ENCODE measurements around the gene G2E3. TPM values are rescaled to one million over a fixed set of nuclear protein-coding genes. Genes with fewer than 3 reads are reported as not detected.

The G2E3 gene
- total RNA-seq, 4 donors from 2014 or later, result 7.5 to 10.5 (median 9.9) TPM

DNA sequence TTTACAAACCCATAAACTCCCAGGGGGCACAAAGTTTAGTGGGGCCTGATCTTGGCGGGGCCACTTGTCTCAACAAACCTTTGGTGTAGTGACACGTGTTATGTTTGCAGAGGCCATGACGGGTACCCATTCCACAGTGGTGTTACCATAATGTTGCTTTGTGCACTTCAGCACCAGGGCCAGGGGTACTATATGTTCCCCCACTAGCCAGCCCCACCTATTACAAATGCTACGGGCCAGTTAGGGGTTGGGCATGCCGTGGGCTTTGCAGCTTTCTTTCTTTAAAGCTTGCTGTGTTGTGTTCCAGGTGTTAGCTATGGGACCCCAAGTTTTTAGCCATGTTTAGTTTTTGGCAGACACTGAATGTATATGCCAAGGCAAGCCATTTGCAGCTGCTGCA is 30.8 kb upstream of the G2E3 start:
- intact Hi-C loops (cut with DNase I; ENCODE audit: low total_unique reads), result no loop called here

DNA sequence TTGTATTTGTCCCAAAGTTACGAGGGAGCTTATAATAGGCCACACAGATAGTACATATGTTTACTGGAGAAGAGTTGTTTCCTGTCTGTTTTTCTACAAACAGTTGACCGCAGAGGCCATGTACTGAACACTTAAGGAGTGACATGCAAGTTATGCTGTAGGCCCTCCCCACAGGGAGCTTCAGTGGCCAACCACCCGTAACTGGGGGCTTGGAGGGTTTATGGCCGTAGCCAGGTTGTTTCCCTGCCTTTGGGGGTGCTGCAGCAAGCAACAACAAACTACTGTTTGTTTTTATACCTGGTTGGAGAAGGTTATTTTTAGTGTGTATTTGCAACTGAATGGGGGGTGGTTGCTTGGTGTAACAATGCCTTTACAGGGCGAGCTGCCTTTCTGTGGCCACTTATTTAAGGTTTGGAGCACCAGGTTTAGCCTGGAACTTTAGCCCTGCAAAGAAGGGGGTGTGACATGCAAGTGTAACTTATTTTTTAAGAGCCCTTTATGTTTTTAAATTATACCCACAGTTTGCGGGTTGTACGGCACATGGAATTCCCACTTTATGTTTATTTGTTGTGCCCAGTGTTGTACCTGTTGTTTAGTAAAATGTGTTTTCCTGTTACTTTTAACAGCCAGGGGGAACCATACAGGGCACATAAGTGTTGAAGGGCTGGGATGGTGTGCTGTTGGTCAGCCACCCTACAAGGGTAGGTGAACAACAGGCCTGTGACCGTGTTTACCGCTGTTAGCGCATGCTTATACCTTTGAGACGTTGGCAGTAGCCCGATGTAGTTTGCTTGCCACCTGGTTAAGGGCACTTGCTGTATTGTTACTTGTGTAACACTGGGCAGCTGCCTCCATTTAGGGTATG is 29.9 kb upstream of the G2E3 start:
- Histone ChIP-seq H3K4me3 (no peak overlapping the region), H3K27me3 (no peaks in the 10 kb centered on the region), H3K36me3 (no peaks in the 10 kb centered on the region), H3K27ac (no peak overlapping the region), H3K4me1 (peaks cover 0 to 7% (median 0%) of the 10 kb centered on the region in 4 donors), H3K9me3 (no peaks in the 10 kb centered on the region)
- intact Hi-C loops (cut with DNase I; ENCODE audit: low total_unique reads) (no loop called here), in situ Hi-C loops (cut with MboI; ENCODE audit: low pct_ligation_motif_present in 1 of 4, low pct_unique_long_range_greater_than_20kb in 1 of 4, low sequenced_read_pairs in 3 of 4) (no loop called here)
- WGBS, 2 donors (ENCODE audit: low coverage in 1 of 2), result 88 to 93% methylated on average over 2 to 12 of the region's 12 CpGs
- no peak for DNase-seq
- no peak for TF ChIP-seq POLR2AphosphoS5 (IDR thresholded peaks at IDR 0.05)
- TF ChIP-seq POLR2A (IDR thresholded peaks at IDR 0.05), result no peak
- no peak for TF ChIP-seq EP300 (IDR thresholded peaks at IDR 0.05; ENCODE audit: low read depth)
- TF ChIP-seq, protein P1, sequence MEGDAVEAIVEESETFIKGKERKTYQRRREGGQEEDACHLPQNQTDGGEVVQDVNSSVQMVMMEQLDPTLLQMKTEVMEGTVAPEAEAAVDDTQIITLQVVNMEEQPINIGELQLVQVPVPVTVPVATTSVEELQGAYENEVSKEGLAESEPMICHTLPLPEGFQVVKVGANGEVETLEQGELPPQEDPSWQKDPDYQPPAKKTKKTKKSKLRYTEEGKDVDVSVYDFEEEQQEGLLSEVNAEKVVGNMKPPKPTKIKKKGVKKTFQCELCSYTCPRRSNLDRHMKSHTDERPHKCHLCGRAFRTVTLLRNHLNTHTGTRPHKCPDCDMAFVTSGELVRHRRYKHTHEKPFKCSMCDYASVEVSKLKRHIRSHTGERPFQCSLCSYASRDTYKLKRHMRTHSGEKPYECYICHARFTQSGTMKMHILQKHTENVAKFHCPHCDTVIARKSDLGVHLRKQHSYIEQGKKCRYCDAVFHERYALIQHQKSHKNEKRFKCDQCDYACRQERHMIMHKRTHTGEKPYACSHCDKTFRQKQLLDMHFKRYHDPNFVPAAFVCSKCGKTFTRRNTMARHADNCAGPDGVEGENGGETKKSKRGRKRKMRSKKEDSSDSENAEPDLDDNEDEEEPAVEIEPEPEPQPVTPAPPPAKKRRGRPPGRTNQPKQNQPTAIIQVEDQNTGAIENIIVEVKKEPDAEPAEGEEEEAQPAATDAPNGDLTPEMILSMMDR (IDR thresholded peaks at IDR 0.05), result no peak

More for the DNA sequence above, 30.8 kb upstream of the G2E3 start:
- Histone ChIP-seq H3K4me3 (no peak overlapping the region), H3K27me3 (no peaks in the 10 kb centered on the region), H3K36me3 (no peaks in the 10 kb centered on the region), H3K9me3 (no peaks in the 10 kb centered on the region), H3K4me1 (peaks cover 0 to 7% (median 0%) of the 10 kb centered on the region in 4 donors), H3K27ac (no peak overlapping the region)
- WGBS, 2 donors (ENCODE audit: low coverage in 1 of 2), result 85% methylated on average over 5 of the region's 5 CpGs; no CpG with 5 or more reads in 1 of the 2 donors
- in situ Hi-C loops (cut with MboI; ENCODE audit: low pct_ligation_motif_present in 1 of 4, low pct_unique_long_range_greater_than_20kb in 1 of 4, low sequenced_read_pairs in 3 of 4), result no loop called here
- no peak for TF ChIP-seq EP300 (IDR thresholded peaks at IDR 0.05; ENCODE audit: low read depth)
- no peak for TF ChIP-seq POLR2A (IDR thresholded peaks at IDR 0.05)
- TF ChIP-seq, protein P1 (IDR thresholded peaks at IDR 0.05), result no peak
- TF ChIP-seq POLR2AphosphoS5 (IDR thresholded peaks at IDR 0.05), result no peak
- no peak for DNase-seq

DNA sequence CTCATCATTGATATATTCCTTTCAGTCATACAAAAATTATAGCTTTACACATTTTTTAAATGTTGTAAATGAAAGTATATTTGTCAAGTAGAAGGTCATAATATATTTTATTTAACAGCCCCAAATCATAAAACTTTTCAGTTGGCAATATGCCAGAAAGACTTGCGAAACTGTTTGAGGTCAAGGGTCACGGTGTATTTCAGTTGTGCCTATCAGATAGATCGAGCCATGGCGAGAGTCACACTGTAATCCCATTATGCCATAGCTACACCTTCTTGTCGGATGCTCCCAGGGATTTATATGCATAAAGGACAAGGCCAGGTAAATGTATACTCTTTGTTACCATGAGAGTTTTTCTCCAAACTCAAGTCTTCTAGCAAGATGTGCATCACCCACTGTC is 26.7 kb upstream of the G2E3 start:
- TF ChIP-seq POLR2AphosphoS5 (IDR thresholded peaks at IDR 0.05), result no peak
- TF ChIP-seq, protein P1 (IDR thresholded peaks at IDR 0.05), result no peak
- TF ChIP-seq EP300 (IDR thresholded peaks at IDR 0.05; ENCODE audit: low read depth), result no peak
- no peak for TF ChIP-seq POLR2A (IDR thresholded peaks at IDR 0.05)
- H3K4me3 ChIP-seq, result no peak overlapping the region
- peaks cover 0 to 7% (median 0%) of the 10 kb centered on the region in 4 donors for H3K4me1 ChIP-seq
- no peaks in the 10 kb centered on the region for H3K27me3 ChIP-seq
- no peak overlapping the region for H3K27ac ChIP-seq
- DNase-seq, result no peak
- in situ Hi-C loops (cut with MboI; ENCODE audit: low pct_ligation_motif_present in 1 of 4, low pct_unique_long_range_greater_than_20kb in 1 of 4, low sequenced_read_pairs in 3 of 4) (no loop called here), intact Hi-C loops (cut with DNase I; ENCODE audit: low total_unique reads) (no loop called here)
- 46 to 57% methylated on average over 5 of the region's 5 CpGs for WGBS, 2 donors (ENCODE audit: low coverage in 1 of 2)
- no peaks in the 10 kb centered on the region for H3K9me3 ChIP-seq
- H3K36me3 ChIP-seq, result no peaks in the 10 kb centered on the region

DNA sequence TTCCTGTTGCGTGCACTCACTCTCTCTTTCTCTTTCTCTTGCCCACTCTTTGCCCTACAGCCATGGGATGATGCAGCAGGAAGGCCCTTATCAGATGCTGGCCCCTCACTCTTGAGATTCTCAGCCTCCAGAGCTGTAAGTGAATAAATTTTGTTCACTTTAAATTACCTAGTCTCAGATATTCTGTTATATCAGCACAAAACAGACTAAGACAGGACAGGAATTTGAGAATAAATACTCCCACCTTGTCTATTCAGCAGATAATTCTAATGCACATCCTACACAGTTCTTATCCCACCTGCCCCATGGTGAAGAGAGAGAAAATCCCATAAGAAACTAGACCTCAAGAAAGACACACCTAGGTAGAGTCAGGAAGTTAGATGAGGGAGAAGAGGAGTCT is 25.8 kb upstream of the G2E3 start:
- no peaks in the 10 kb centered on the region for H3K9me3 ChIP-seq
- no peak for DNase-seq
- in situ Hi-C loops (cut with MboI; ENCODE audit: low pct_ligation_motif_present in 1 of 4, low pct_unique_long_range_greater_than_20kb in 1 of 4, low sequenced_read_pairs in 3 of 4), result no loop called here
- peaks cover 0 to 7% (median 0%) of the 10 kb centered on the region in 4 donors for H3K4me1 ChIP-seq
- H3K36me3 ChIP-seq, result no peaks in the 10 kb centered on the region
- no peak overlapping the region for H3K27ac ChIP-seq
- no peak overlapping the region for H3K4me3 ChIP-seq
- WGBS, 2 donors (ENCODE audit: low coverage in 1 of 2), result 100% methylated on average over 1 of the region's 1 CpG
- TF ChIP-seq POLR2AphosphoS5 (IDR thresholded peaks at IDR 0.05) (no peak), POLR2A (IDR thresholded peaks at IDR 0.05) (no peak), EP300 (IDR thresholded peaks at IDR 0.05; ENCODE audit: low read depth) (no peak)
- TF ChIP-seq, protein P1 (IDR thresholded peaks at IDR 0.05), result no peak
- intact Hi-C loops (cut with DNase I; ENCODE audit: low total_unique reads), result no loop called here
- no peaks in the 10 kb centered on the region for H3K27me3 ChIP-seq
